ENCODE measurements around the gene FBLN2. TPM values are rescaled to one million over a fixed set of nuclear protein-coding genes. Genes with fewer than 3 reads are reported as not detected.

The FBLN2 gene
- total and polyA plus RNA-seq, 2 of the 13 experiments (the other 11 are each of a cell fraction or from before 2014, with no cell fraction given): not detected

- TF ChIP-seq HMGXB3 (CRISPR knock-in tag; IDR thresholded peaks at IDR 0.05; ENCODE audit: borderline replicate concordance) (no peak), DMTF1 (CRISPR knock-in tag; IDR thresholded peaks at IDR 0.05) (no peak), MTF2 (CRISPR knock-in tag; IDR thresholded peaks at IDR 0.05; ENCODE audit: borderline replicate concordance) (peak; percentile 96; the same call in 1 of the 2 replicates), ZNF407 (CRISPR knock-in tag; IDR thresholded peaks at IDR 0.05; ENCODE audit: not compliant biosample characterization) (no peak)
- TF ChIP-seq, protein P1, sequence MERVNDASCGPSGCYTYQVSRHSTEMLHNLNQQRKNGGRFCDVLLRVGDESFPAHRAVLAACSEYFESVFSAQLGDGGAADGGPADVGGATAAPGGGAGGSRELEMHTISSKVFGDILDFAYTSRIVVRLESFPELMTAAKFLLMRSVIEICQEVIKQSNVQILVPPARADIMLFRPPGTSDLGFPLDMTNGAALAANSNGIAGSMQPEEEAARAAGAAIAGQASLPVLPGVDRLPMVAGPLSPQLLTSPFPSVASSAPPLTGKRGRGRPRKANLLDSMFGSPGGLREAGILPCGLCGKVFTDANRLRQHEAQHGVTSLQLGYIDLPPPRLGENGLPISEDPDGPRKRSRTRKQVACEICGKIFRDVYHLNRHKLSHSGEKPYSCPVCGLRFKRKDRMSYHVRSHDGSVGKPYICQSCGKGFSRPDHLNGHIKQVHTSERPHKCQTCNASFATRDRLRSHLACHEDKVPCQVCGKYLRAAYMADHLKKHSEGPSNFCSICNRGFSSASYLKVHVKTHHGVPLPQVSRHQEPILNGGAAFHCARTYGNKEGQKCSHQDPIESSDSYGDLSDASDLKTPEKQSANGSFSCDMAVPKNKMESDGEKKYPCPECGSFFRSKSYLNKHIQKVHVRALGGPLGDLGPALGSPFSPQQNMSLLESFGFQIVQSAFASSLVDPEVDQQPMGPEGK (CRISPR knock-in tag; IDR thresholded peaks at IDR 0.05): peak; percentile 79
Observed at GRCh38 chr3:13650210-13651056, 101.5 kb downstream of the FBLN2 start (continued).

All from HepG2 (cell line).